ENCODE data around the gene KCNE1.

KCNE1 gene

DNA sequence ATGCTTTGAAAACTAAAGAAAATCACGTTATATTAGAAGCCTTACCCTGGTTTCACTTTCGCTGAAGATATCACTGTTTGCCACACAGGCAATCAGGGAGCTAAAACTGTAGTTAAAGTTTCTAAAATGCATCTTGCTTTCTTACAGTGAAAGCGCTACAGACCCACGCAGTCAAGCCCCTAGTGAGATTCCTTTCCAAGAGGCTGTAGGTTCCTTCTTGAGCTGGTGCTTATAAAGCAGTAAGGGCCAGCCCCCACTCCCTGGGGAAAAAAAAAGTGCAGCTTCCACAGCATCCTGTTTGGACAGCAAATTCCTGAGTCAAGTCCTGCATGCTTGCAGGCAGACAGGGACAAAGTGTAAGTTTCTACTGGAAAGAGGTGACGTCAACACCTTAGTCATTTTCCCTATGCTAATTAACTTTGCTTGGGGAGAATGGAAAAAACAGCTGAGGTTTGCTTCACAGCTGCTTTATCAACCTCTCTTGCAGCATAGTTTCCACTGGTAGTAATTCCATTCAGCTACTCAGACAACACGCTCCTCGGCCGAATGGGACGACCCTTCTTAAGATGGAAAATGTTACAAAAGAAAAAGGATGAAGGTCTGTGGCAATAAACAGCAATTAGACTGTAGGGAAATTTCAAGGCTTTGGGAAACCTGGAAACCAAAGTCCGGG lies 14.7 kb upstream of the KCNE1 start:
- peak overlapping the region; percentile 74 to 79 for H3K4me3 Mint-ChIP-seq
- ATAC-seq (replicated peaks) (peak; percentile 71 to 86), DNase-seq (peak; percentile 63)

DNA sequence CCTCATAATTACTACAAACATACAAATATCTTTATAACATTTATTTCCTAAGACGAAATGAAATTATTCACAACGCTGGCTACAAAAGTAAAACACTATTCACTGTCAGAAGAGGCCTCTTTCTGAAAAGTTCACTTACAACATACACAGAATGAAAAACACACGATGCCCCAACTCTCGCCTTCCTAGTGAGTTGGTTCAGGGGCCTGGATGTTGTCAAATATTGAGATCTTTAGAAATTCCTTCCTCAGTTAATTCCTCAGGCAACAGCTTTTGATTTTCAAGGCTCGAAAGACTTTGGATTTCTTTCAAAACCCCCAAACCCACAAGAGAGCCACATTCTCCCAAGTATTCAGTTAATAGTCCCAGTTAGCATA lies 14.2 kb upstream of the KCNE1 start:
- H3K9me3 Mint-ChIP-seq, result peaks cover 4 to 5% of the 10 kb centered on the region in 2 donors
- DNase-seq, result no peak

More for the DNA sequence above, 14.7 kb upstream of the KCNE1 start:
- Mint-ChIP-seq H3K27me3 (no peaks in the 10 kb centered on the region), H3K27ac (peak overlapping the region; percentile 93), H3K36me3 (peaks cover 45 to 59% of the 10 kb centered on the region in 2 donors), H3K9me3 (peaks cover 4 to 5% of the 10 kb centered on the region in 2 donors), H3K4me1 (peaks cover 31 to 61% of the 10 kb centered on the region in 2 donors)

GRCh38 chr21:34524646-34525601 lies 12.9 kb upstream of the KCNE1 start:
- peaks cover 47 to 62% of the 10 kb centered on the region in 2 donors for H3K36me3 Mint-ChIP-seq
- H3K9me3 Mint-ChIP-seq, result peaks cover 2 to 4% of the 10 kb centered on the region in 2 donors
- peaks cover 36 to 68% of the 10 kb centered on the region in 2 donors for H3K4me1 Mint-ChIP-seq
- no peaks in the 10 kb centered on the region for H3K27me3 Mint-ChIP-seq
- peak overlapping the region; percentile 79 to 81 for H3K4me3 Mint-ChIP-seq
- DNase-seq (no peak), ATAC-seq (replicated peaks) (no peak)
- peak overlapping the region; percentile 77 for H3K27ac Mint-ChIP-seq

More for the DNA sequence above, 14.2 kb upstream of the KCNE1 start:
- no peaks in the 10 kb centered on the region for H3K27me3 Mint-ChIP-seq
- H3K4me1 Mint-ChIP-seq, result peaks cover 32 to 61% of the 10 kb centered on the region in 2 donors
- H3K27ac Mint-ChIP-seq, result peak overlapping the region; percentile 93
- H3K36me3 Mint-ChIP-seq, result peaks cover 44 to 59% of the 10 kb centered on the region in 2 donors
- H3K4me3 Mint-ChIP-seq, result peak overlapping the region; percentile 74 to 79
- no peak for ATAC-seq (replicated peaks)

DNA sequence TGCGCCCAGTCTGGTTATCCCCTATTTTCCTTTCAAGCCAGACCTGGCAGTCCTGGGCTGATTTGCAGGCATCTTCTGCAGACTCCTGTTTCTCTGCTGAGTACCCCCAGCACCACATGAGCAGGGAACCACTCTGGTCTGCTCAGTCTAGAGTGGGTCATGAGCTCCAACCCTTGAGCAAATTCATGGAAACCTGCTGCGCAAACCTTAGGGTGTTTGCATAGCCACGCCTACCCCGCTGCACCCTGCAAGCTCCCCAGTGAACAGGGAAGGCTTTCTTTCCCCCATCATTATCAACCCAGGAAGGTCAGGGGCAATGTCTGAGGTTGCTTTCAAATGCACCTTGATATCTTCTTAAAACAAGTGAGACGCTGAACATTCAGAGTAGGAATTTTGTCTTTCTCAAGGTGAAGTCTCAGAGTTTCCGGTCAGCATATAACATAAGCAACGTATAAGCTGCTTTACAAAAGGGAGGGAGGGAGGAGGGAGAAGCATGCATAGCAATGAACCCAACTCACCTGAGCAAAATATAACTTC lies 11.1 kb upstream of the KCNE1 start:
- peak overlapping the region; percentile 47 for H3K27ac Mint-ChIP-seq
- no peak for ATAC-seq (replicated peaks)

DNA sequence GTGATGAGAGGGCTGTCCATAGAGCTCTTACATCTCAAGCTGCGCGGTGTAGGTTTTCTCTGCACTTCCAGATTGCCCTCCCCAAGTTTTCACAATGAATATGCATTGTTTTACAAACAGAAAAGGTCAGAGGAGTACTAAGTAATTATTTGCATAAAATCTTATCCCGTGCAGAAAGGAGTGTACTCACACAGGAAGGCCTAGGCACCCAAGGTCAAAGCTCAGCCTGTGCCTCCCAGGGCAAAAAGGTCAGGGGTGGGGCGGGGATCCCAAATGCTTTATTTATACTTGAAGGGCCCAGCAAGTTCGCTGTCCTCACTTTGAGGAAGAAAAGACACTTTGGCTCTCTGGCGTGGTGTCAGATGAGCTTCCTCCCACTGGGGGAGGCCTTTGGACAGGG lies 10.3 kb upstream of the KCNE1 start:
- peak overlapping the region; percentile 79 to 81 for H3K4me3 Mint-ChIP-seq
- peak overlapping the region; percentile 59 for H3K27ac Mint-ChIP-seq
- no peaks in the 10 kb centered on the region for H3K27me3 Mint-ChIP-seq
- peaks cover 0 to 2% of the 10 kb centered on the region in 2 donors for H3K9me3 Mint-ChIP-seq
- peak; percentile 44 to 64 for ATAC-seq (replicated peaks)
- no peak for DNase-seq
- H3K36me3 Mint-ChIP-seq, result peaks cover 56 to 67% of the 10 kb centered on the region in 2 donors
- peaks cover 36 to 72% of the 10 kb centered on the region in 2 donors for H3K4me1 Mint-ChIP-seq

More for the DNA sequence above, 11.1 kb upstream of the KCNE1 start:
- Mint-ChIP-seq H3K9me3 (peaks cover 0 to 3% of the 10 kb centered on the region in 2 donors), H3K4me1 (peaks cover 30 to 65% of the 10 kb centered on the region in 2 donors), H3K4me3 (peak overlapping the region; percentile 79 to 81), H3K27me3 (no peaks in the 10 kb centered on the region), H3K36me3 (peaks cover 51 to 66% of the 10 kb centered on the region in 2 donors)
- DNase-seq, result no peak

- Mint-ChIP-seq H3K27me3 (no peaks in the 10 kb centered on the region), H3K27ac (peak overlapping the region; percentile 59), H3K36me3 (peaks cover 61 to 72% of the 10 kb centered on the region in 2 donors), H3K9me3 (peaks cover 0 to 2% of the 10 kb centered on the region in 2 donors), H3K4me3 (peak overlapping the region; percentile 11 to 81), H3K4me1 (peaks cover 34 to 69% of the 10 kb centered on the region in 2 donors)
- no peak for DNase-seq
- no peak for ATAC-seq (replicated peaks)
Observed at GRCh38 chr21:34521561-34521960, 9.6 kb upstream of the KCNE1 start.

DNA sequence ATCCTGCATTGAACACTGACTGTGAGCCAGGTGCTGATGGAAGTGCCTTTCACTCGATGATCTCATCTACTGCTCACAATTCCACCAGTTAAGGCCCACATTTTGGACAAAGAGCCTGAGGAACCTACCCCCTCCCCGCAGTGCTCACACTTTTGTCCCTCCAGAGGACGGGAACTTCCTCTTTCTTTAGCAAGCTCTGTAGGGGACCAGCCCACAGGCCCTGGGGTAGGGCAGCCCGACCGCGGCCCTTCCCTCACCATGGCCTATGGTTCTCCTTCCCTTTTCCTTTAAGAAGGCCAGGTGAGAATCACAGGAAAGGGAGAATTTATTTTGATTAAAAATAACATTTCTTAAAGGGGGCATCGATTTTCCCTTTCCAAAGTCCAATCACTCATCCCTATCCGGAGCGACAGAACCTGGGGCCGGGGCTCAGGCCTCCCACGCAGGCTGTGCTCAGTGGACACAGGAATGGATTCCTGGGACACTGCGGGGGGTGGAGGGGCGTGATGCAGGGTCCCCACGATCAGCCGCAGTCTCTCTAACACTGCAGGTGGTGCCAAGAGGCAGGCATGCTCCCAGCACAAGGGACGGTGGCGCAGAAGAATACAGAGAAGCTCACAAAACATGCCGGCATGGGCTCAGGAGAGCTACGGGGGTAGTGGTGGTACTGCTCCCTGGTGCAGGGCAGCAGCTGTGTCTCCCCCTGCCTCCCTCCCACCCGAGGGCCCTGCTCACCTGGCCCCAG lies 8.9 kb upstream of the KCNE1 start:
- peak; percentile 60 to 67 for ATAC-seq (replicated peaks)
- H3K27me3 Mint-ChIP-seq, result no peaks in the 10 kb centered on the region
- H3K4me3 Mint-ChIP-seq, result peak overlapping the region in 1 of 2 donors; percentile 81
- H3K4me1 Mint-ChIP-seq, result peaks cover 34 to 63% of the 10 kb centered on the region in 2 donors
- H3K36me3 Mint-ChIP-seq, result peaks cover 61 to 72% of the 10 kb centered on the region in 2 donors
- no peak for DNase-seq
- peaks cover 0 to 2% of the 10 kb centered on the region in 2 donors for H3K9me3 Mint-ChIP-seq
- peak overlapping the region; percentile 84 for H3K27ac Mint-ChIP-seq

GRCh38 chr21:34520281-34520680 lies 8.3 kb upstream of the KCNE1 start:
- Mint-ChIP-seq H3K36me3 (peaks cover 60 to 71% of the 10 kb centered on the region in 2 donors), H3K4me1 (peaks cover 34 to 62% of the 10 kb centered on the region in 2 donors), H3K27ac (no peak overlapping the region), H3K9me3 (peaks cover 0 to 2% of the 10 kb centered on the region in 2 donors), H3K27me3 (no peaks in the 10 kb centered on the region), H3K4me3 (peak overlapping the region in 1 of 2 donors; percentile 81)
- ATAC-seq (replicated peaks) (no peak), DNase-seq (no peak)

GRCh38 chr21:34519694-34520093 lies 7.7 kb upstream of the KCNE1 start:
- ATAC-seq (replicated peaks) (no peak), DNase-seq (no peak)
- no peak overlapping the region for H3K27ac Mint-ChIP-seq
- peaks cover 0 to 2% of the 10 kb centered on the region in 2 donors for H3K9me3 Mint-ChIP-seq
- no peaks in the 10 kb centered on the region for H3K27me3 Mint-ChIP-seq
- H3K4me3 Mint-ChIP-seq, result no peak overlapping the region
- H3K4me1 Mint-ChIP-seq, result peaks cover 30 to 56% of the 10 kb centered on the region in 2 donors
- H3K36me3 Mint-ChIP-seq, result peaks cover 54 to 65% of the 10 kb centered on the region in 2 donors

- Mint-ChIP-seq H3K36me3 (peaks cover 51 to 61% of the 10 kb centered on the region in 2 donors), H3K4me3 (no peak overlapping the region), H3K9me3 (peaks cover 0 to 2% of the 10 kb centered on the region in 2 donors), H3K27ac (no peak overlapping the region), H3K27me3 (no peaks in the 10 kb centered on the region), H3K4me1 (peaks cover 28 to 51% of the 10 kb centered on the region in 2 donors)
- no peak for DNase-seq
- no peak for ATAC-seq (replicated peaks)
Observed at GRCh38 chr21:34519016-34519415, 7.0 kb upstream of the KCNE1 start.

DNA sequence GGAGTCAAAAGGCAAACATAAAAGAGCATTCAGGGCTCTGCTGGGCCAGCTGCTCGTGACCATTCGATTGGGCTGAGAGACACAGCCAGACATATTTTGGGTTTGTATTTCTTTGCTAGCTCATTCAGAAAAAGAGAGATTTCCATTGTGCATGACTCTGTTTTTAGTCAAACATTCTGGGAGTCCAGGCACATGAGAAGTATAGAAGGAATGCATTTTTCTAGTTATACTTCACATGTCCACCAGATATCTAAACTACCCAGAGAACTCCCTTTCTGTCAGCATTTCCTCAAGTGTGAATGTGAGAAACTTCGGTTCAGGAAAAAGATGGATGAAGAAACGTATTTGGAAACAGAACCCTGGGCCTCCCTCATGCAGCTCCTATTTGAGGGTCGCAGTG lies 6.3 kb upstream of the KCNE1 start:
- H3K9me3 Mint-ChIP-seq, result peaks cover 0 to 2% of the 10 kb centered on the region in 2 donors
- DNase-seq (no peak), ATAC-seq (replicated peaks) (no peak)
- peaks cover 28 to 51% of the 10 kb centered on the region in 2 donors for H3K4me1 Mint-ChIP-seq
- no peaks in the 10 kb centered on the region for H3K27me3 Mint-ChIP-seq
- peaks cover 51 to 61% of the 10 kb centered on the region in 2 donors for H3K36me3 Mint-ChIP-seq
- no peak overlapping the region for H3K27ac Mint-ChIP-seq
- peak overlapping the region in 1 of 2 donors; percentile 61 for H3K4me3 Mint-ChIP-seq

GRCh38 chr21:34517491-34518245 lies 5.7 kb upstream of the KCNE1 start:
- peaks cover 47 to 55% of the 10 kb centered on the region in 2 donors for H3K36me3 Mint-ChIP-seq
- peak overlapping the region; percentile 33 for H3K27ac Mint-ChIP-seq
- DNase-seq (no peak), ATAC-seq (replicated peaks) (peak; percentile 71)
- H3K9me3 Mint-ChIP-seq, result peaks cover 0 to 2% of the 10 kb centered on the region in 2 donors
- H3K27me3 Mint-ChIP-seq, result no peaks in the 10 kb centered on the region
- H3K4me3 Mint-ChIP-seq, result peak overlapping the region in 1 of 2 donors; percentile 61
- peaks cover 25 to 46% of the 10 kb centered on the region in 2 donors for H3K4me1 Mint-ChIP-seq

DNA sequence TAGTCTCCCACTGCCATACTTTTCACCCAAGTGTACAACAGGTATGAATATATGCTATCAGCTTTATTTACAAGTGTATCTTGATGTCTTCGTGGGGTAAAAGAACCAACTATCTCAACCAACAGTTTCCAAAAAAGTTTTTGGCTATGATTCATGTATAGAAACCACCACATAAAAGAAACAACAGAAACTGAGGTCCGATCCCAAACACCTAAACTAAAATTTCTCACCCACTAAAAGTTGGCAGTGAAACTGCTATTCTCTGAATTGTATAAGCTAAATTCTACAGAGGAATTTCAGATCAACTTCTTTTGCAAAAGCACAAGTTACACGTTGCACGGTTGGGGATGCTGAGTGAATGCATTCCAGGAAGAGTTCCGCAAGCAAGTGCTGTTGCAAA lies 5.0 kb upstream of the KCNE1 start:
- peaks cover 0 to 2% of the 10 kb centered on the region in 2 donors for H3K9me3 Mint-ChIP-seq
- ATAC-seq (replicated peaks) (no peak), DNase-seq (no peak)
- no peak overlapping the region for H3K27ac Mint-ChIP-seq
- H3K4me3 Mint-ChIP-seq, result no peak overlapping the region
- H3K36me3 Mint-ChIP-seq, result peaks cover 42 to 49% of the 10 kb centered on the region in 2 donors
- no peaks in the 10 kb centered on the region for H3K27me3 Mint-ChIP-seq
- H3K4me1 Mint-ChIP-seq, result peaks cover 20 to 40% of the 10 kb centered on the region in 2 donors

Data from stimulated activated naive B cell treated with anti-CD40 and anti-IgM and Interleukin-4, amounts not matched to agents 10 μg/mL and 1 μg/mL and 100 μg/mL, for 72 hours (primary cell).